ENCODE data around the gene RNF169.
"Not testable (repeated sequence)": the region's sequence is repeated elsewhere in the genome, so short reads cannot be mapped to it uniquely, and the experiment has no call there.

Gene RNF169

DNA sequence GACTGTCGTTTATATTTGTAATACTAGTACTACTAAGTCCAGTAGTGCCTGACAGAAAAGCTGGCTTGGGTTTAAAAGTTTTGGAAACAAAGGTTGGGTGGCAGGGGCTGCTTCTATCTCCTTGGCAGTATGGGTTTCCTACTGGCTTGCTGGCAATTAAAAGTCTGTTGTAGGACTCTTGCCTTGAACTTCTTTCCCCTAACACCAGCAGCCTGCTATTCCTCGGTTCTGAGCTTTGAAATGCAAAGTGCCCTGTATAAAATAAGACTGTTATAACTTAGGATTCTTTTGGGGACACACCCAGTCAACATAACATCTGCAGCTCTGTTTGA is 1.3 kb downstream of the RNF169 start:
- DNase-seq (ENCODE audit: low read depth): no peak
- TF ChIP-seq, protein P1, sequence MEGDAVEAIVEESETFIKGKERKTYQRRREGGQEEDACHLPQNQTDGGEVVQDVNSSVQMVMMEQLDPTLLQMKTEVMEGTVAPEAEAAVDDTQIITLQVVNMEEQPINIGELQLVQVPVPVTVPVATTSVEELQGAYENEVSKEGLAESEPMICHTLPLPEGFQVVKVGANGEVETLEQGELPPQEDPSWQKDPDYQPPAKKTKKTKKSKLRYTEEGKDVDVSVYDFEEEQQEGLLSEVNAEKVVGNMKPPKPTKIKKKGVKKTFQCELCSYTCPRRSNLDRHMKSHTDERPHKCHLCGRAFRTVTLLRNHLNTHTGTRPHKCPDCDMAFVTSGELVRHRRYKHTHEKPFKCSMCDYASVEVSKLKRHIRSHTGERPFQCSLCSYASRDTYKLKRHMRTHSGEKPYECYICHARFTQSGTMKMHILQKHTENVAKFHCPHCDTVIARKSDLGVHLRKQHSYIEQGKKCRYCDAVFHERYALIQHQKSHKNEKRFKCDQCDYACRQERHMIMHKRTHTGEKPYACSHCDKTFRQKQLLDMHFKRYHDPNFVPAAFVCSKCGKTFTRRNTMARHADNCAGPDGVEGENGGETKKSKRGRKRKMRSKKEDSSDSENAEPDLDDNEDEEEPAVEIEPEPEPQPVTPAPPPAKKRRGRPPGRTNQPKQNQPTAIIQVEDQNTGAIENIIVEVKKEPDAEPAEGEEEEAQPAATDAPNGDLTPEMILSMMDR (IDR thresholded peaks at IDR 0.05; ENCODE audit: control insufficient read depth, extremely low read depth, insufficient read depth): no peak
- peak overlapping the region; percentile 85 for H3K4me3 ChIP-seq (ENCODE audit: low read depth, low read length)

DNA sequence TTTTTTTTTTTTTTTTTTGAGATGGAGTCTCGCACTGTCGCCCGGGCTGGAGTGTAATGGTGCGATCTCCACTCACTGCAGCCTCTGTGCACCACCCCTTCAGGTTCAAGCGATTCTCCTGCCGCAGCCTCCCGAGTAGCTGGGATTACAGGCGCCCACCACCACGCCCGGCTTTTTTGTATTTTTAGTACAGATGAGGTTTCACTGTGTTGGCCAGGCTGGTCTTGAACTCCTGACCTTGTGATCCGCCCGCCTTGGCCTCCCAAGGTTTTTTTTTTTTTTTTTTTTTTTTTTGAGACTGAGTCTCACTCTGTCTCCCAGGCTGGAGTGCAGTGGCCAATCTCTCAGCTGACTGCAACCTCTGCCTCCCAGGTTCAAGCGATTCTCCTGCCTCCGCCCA is 1.9 kb downstream of the RNF169 start:
- not testable (repeated sequence) for DNase-seq (ENCODE audit: low read depth); H3K4me3 ChIP-seq (ENCODE audit: low read depth, low read length)

DNA sequence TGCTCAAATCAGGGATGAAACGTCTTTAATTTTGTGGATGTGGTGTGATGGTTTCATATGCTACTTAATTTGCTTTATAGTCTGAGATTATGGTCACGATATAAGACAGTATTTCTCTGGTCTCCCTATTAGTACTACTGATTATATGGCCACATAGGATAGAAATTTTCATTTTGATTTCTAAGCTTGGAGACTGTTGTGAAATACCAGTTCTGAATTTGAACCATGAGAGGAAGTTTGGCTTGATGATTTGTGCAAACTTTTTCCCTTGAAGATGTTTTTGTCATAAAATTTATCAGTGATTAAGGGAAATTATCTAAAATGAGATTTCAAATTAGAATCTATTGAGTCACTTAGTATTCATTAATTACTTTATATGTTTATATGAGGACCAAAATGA is 2.7 kb downstream of the RNF169 start:
- no peak for DNase-seq (ENCODE audit: low read depth)
- H3K4me3 ChIP-seq (ENCODE audit: low read depth, low read length): no peak overlapping the region
- TF ChIP-seq, protein P1 (IDR thresholded peaks at IDR 0.05; ENCODE audit: control insufficient read depth, extremely low read depth, insufficient read depth): no peak

DNA sequence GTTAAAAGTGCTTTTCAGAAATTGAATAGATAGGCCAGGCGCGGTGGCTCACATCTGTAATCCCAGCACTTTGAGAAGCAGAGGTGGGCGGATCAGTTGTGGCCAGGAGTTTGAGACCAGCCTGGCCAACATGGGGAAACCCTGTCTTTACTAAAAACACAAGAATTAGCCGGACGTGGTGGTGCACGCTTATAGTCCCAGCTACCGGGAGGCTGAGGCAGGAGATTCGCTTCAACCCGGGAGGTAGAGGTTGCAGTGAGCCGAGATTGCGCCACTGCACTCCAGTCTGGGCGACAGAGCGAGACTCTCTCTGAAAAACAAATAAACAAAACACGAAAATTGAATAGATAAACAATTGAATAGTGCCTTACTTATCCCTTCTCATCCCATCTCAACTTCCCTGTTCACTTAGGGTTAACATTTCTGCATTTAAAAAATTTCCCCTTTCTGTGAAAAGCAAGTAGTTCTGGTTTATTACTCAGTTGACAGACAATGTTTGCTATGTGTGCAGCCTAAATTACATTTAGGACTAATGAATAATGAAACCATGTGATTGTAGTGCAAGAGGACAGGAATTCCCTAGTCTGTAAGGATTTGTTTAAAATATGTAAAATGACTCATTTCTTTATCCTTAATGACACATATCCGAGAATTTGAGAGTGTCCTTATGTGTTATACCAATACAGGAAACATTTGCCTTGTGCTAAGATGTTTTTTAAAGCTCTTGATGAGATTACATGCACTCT is 6.0 kb downstream of the RNF169 start:
- DNase-seq (ENCODE audit: low read depth): no peak
- no peak overlapping the region for H3K4me3 ChIP-seq (ENCODE audit: low read depth, low read length)
- TF ChIP-seq, protein P1 (IDR thresholded peaks at IDR 0.05; ENCODE audit: control insufficient read depth, extremely low read depth, insufficient read depth): no peak

DNA sequence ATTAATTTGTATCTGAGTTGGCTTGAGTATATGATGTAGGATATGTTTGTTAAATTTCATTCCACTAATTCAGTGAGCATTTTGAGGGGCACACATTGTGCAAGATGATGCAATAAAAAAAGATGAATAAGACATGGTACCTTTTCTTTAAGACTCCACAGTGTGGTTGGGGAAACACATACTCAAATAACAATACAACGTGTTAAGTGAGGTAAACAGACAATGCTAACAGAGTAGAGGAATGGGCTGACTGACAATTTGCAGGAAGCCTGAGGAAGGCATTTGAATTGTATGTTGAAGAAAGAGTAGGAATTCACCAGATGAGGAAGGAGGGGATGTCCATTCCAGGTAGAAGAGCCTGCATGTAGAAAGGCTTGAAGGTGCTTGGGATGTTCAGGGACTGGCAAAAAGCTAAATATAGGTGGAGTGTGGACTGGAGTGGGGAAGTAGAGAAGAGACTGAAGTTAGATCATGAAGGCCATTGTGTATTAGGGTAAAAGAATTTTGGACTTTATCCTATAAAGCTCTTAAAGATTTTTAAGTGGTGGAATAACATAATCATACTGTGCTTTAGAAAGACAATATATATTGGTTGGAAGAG is 6.8 kb downstream of the RNF169 start:
- no peak for DNase-seq (ENCODE audit: low read depth)
- no peak overlapping the region for H3K4me3 ChIP-seq (ENCODE audit: low read depth, low read length)
- TF ChIP-seq, protein P1 (IDR thresholded peaks at IDR 0.05; ENCODE audit: control insufficient read depth, extremely low read depth, insufficient read depth): no peak

DNA sequence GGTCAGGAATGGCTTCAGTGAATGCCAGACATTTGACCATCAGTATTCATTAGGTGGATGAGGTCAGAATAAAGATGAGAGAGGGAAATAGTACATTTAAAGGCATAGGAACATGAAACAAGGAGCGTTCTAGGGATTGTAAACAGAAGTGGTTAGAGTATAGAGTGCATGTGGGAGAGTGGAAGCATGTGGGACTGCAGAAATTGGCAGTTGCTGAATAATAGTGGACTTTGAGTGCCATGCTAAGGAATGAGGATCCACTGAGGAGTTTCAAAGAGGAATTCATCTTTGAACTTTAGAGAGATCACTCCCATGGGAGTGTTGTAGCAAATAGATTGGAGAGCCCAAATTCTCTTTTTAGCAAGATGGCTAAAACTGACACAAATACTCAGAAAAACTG is 7.9 kb downstream of the RNF169 start:
- TF ChIP-seq, protein P1 (IDR thresholded peaks at IDR 0.05; ENCODE audit: control insufficient read depth, extremely low read depth, insufficient read depth): no peak
- no peak overlapping the region for H3K4me3 ChIP-seq (ENCODE audit: low read depth, low read length)
- DNase-seq (ENCODE audit: low read depth): no peak

DNA sequence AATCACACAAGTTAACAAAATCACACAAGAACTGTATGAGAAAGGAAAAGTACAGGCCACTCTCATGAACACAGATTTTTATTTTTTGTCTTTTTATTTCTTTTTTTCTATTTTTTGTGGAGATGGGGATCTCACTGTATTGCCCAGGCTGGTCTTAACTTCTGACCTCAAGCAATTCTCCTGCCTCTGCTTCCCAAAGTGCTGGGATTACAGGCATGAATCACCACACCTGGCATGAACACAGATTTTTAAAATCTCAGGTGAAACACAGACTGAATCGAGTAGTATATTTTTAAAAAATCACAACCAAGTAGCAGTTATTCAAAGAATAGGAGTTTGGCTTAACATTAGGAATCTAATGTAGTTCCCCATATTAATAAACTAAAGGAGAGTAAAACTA is 18.3 kb downstream of the RNF169 start:
- no peak overlapping the region for H3K4me3 ChIP-seq (ENCODE audit: low read depth, low read length)
- no peak for DNase-seq (ENCODE audit: low read depth)
- TF ChIP-seq, protein P1 (IDR thresholded peaks at IDR 0.05; ENCODE audit: control insufficient read depth, extremely low read depth, insufficient read depth): no peak

DNA sequence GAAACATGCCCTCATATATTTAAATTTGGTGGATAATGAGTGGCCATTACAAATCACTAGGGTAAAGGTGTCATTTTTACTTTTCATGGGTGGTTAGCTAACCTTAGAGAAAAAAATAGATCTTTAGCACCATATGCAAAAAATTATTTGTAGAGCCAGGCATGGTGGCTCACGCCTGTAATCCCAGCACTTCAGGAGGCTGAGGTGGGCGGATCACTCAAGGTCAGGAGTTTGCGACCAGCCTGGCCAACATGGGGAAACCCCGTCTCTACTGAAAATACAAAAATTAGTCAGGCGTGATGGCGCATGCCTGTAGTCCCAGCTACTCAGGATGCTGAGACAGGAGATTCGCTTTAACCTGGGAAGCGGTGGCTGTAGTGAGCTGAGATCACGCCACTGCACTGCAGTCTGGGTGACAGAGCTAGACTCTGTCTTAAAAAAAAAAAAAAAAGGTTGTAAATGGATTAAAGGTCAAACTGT is 19.6 kb downstream of the RNF169 start:
- not testable (repeated sequence) for DNase-seq (ENCODE audit: low read depth)

More for the DNA sequence above, 19.6 kb downstream of the RNF169 start:
- H3K4me3 ChIP-seq (ENCODE audit: low read depth, low read length): not testable (repeated sequence)

Measured in LNCaP clone FGC (cell line).